NOMO-1 treated with DMSO at 0.1 percent for 48 hours (cell line): Measurements from ENCODE around the gene ARMC6.
"Not testable (repeated sequence)": the region's sequence is repeated elsewhere in the genome, so short reads cannot be mapped to it uniquely, and the experiment has no call there.

Experiments
- DNase-seq: peaks from one replicate; lab custom pipeline; 2025; ENCODE audit not compliant: unreplicated experiment; lab: John Stamatoyannopoulos, UW

The ARMC6 gene

GRCh38 chr19:19106938-19107337, 73.5 kb downstream of the ARMC6 start:
- DNase-seq = not testable (repeated sequence)

GRCh38 chr19:19107654-19108053, 74.3 kb downstream of the ARMC6 start:
- no peak for DNase-seq
